ENCODE results near the gene ELN. TPM values are rescaled to one million over a fixed set of nuclear protein-coding genes. Genes with fewer than 3 reads are reported as not detected.

ELN gene
- total RNA-seq, 4 donors from 2014 or later = 11.5 to 210 (median 27.9) TPM

DNA sequence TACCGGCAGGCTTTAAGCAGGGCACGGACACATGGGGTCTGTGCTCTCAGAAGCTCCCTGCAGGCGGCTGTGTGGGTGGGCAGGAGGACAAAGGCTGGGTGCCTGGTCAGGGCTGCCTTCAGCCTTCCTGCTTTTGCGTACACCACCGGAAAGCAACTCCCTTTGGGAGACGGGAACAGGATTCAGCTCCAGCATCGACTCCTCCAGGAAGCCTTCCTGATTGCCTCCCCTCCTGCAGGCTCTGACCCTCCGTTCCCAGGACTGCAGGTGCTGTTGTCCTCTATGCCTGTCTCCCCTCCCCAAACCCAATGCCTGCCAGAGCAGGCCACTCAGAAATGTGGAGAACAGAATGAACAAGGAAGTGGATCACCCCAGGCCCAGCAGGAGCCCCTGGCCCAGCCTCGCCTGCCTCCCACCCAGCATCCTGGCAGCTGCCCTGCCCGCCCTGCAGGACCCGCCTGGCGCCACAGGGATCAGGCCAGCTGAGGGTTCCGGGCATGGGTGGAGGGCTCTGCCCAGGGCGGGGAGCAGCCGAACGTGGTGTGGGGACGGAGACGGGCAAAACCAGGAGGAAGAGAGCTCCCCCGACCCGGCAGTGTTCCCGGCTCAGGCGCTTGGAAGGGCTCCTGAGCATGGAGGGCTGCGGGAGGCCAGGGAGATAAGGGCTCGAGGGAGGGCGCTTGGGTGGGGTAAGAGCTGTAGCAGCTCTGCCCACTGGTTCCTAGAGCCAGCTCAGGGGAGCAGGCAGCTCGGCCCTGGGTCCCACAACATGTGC lies 6.2 kb upstream of the ELN start:
- TF ChIP-seq, protein P1, sequence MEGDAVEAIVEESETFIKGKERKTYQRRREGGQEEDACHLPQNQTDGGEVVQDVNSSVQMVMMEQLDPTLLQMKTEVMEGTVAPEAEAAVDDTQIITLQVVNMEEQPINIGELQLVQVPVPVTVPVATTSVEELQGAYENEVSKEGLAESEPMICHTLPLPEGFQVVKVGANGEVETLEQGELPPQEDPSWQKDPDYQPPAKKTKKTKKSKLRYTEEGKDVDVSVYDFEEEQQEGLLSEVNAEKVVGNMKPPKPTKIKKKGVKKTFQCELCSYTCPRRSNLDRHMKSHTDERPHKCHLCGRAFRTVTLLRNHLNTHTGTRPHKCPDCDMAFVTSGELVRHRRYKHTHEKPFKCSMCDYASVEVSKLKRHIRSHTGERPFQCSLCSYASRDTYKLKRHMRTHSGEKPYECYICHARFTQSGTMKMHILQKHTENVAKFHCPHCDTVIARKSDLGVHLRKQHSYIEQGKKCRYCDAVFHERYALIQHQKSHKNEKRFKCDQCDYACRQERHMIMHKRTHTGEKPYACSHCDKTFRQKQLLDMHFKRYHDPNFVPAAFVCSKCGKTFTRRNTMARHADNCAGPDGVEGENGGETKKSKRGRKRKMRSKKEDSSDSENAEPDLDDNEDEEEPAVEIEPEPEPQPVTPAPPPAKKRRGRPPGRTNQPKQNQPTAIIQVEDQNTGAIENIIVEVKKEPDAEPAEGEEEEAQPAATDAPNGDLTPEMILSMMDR (IDR thresholded peaks at IDR 0.05) = no peak
- no peak for TF ChIP-seq POLR2A (IDR thresholded peaks at IDR 0.05)
- Histone ChIP-seq H3K36me3 (no peaks in the 10 kb centered on the region), H3K4me1 (peaks cover 0 to 7% (median under 1%) of the 10 kb centered on the region in 4 donors), H3K27ac (no peak overlapping the region), H3K4me3 (no peak overlapping the region), H3K27me3 (no peaks in the 10 kb centered on the region), H3K9me3 (no peaks in the 10 kb centered on the region)
- no peak for DNase-seq

DNA sequence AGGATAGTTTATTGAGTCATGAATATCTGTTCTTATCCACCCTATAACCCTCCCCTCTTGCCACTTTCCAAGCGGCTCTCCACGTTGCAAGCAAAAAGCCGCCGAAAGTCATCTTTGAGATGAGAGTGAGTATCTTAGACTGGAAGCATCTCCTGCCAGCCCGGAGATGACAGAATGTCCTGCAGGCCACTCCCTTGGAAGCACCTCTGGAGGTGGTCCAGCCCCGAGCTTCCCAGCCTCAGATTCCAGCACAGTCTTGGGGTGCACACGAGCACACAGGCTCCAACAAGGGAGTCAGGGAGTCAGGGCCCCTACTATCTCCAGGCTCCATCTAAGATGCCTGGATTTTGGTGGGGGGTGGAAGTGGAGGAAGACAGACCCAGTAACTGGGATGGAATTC lies 5.5 kb upstream of the ELN start:
- TF ChIP-seq, protein P1 (IDR thresholded peaks at IDR 0.05) = no peak
- no peak for TF ChIP-seq POLR2A (IDR thresholded peaks at IDR 0.05)
- Histone ChIP-seq H3K27ac (no peak overlapping the region), H3K4me1 (peaks cover 0 to 15% (median 3%) of the 10 kb centered on the region in 4 donors), H3K27me3 (no peaks in the 10 kb centered on the region), H3K36me3 (no peaks in the 10 kb centered on the region), H3K4me3 (no peak overlapping the region), H3K9me3 (no peaks in the 10 kb centered on the region)
- DNase-seq = no peak

DNA sequence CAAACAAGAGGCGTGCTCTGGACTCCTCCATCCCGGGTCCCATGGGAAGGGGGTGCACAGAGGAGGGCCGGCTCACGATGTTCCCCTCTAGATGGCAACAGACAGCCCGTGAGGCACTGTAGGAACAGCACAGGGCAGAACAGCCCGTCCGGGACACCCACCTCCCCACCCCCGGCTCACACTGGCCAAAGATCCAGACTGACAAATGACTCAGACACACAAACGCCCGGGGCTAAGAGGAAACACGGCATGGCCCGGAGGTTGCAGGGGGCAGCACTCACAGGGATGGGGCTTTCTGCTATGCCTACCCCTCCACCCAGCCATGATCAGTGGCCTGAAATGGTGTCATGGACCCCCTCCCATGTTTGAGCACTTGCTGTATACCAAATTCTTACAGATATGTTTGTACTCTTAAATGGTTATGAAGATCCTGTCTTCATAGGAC lies 4.9 kb upstream of the ELN start:
- H3K27ac ChIP-seq = no peak overlapping the region
- H3K9me3 ChIP-seq = no peaks in the 10 kb centered on the region
- TF ChIP-seq POLR2A (IDR thresholded peaks at IDR 0.05) = no peak
- TF ChIP-seq, protein P1 (IDR thresholded peaks at IDR 0.05) = no peak
- peaks cover 0 to 21% (median 3%) of the 10 kb centered on the region in 4 donors for H3K4me1 ChIP-seq
- H3K36me3 ChIP-seq = no peaks in the 10 kb centered on the region
- H3K4me3 ChIP-seq = no peak overlapping the region
- DNase-seq = no peak
- no peaks in the 10 kb centered on the region for H3K27me3 ChIP-seq

DNA sequence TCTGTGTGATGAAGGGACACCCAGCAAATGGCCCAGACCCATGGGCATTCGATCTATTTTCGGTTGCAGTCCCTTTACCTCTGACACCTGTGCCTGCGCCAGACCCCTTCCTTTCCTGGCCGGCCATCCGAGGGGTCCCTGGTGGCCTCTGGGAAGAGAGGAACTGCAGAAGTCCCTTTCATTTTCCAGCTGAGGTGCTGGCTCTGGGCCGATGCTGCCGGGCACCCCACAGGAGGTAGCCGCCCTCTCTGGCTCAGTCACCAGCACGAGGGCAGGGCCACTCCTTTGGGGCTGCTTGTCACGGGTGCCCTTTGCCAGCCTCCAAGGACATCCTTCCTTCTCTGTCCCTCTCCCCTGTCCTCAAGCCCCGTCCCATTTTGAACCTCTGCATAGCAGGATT lies 4.2 kb upstream of the ELN start:
- DNase-seq = no peak

DNA sequence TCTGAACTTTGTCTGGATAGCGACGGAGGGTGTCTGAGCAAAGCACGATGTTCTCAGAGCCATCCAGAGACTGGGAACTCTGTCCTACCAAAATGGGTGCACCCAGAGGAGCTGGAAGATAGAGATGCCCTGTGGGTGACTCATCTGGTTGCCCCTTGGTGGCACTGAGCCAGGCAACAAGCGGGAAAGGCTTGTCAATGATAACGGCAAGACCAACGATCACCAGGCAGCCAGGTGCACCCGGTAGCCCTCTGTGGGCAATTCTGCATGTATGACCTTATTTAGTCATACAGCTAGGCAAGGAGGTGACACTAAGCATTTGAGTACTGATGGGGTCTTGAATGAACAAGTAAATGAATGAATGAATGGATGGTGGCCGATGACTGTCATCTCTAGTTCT lies 2.8 kb upstream of the ELN start:
- TF ChIP-seq, protein P1 (IDR thresholded peaks at IDR 0.05) = no peak
- TF ChIP-seq POLR2A (IDR thresholded peaks at IDR 0.05) = no peak
- H3K9me3 ChIP-seq = no peaks in the 10 kb centered on the region
- peaks cover 0 to 33% (median 5%) of the 10 kb centered on the region in 4 donors for H3K4me1 ChIP-seq
- H3K27me3 ChIP-seq = no peaks in the 10 kb centered on the region
- no peak overlapping the region for H3K4me3 ChIP-seq
- no peak overlapping the region for H3K27ac ChIP-seq
- DNase-seq = no peak
- no peaks in the 10 kb centered on the region for H3K36me3 ChIP-seq

More for the DNA sequence above, 4.2 kb upstream of the ELN start:
- Histone ChIP-seq H3K9me3 (no peaks in the 10 kb centered on the region), H3K27ac (no peak overlapping the region), H3K4me3 (no peak overlapping the region), H3K27me3 (no peaks in the 10 kb centered on the region), H3K4me1 (peaks cover 0 to 24% (median 3%) of the 10 kb centered on the region in 4 donors), H3K36me3 (no peaks in the 10 kb centered on the region)
- TF ChIP-seq, protein P1 (IDR thresholded peaks at IDR 0.05) = no peak
- TF ChIP-seq POLR2A (IDR thresholded peaks at IDR 0.05) = no peak
